HUES6 (cell line): ENCODE data around the gene GRB14.

Experiments used
- H3K27ac ChIP-seq: 2 replicates; pipeline ENCODE4 v1.7.0; 2013; ENCODE audit warnings: low read depth, mild to moderate bottlenecking, low read length, inconsistent platforms
- H3K27me3 ChIP-seq: 2 replicates; pipeline ENCODE4 v1.6.1; 2013; ENCODE audit warnings: low read length; ENCODE audit not compliant: control insufficient read depth, insufficient read depth
- H3K36me3 ChIP-seq: 2 replicates; pipeline ENCODE4 v1.6.1; 2013; ENCODE audit warnings: low read length; ENCODE audit not compliant: control insufficient read depth, insufficient read depth
- H3K4me1 ChIP-seq: 2 replicates; pipeline ENCODE4 v1.6.1; 2013; ENCODE audit warnings: low read length; ENCODE audit not compliant: control insufficient read depth, insufficient read depth
- H3K4me3 ChIP-seq: 2 replicates; pipeline ENCODE4 v1.5.1; 2013; ENCODE audit warnings: low read depth, low read length
- H3K9ac ChIP-seq: one replicate; pipeline ENCODE4 v1.6.1; 2013; ENCODE audit warnings: mild to moderate bottlenecking, low read length
- H3K9me3 ChIP-seq: 2 replicates; pipeline ENCODE4 v1.6.1; 2013; ENCODE audit warnings: low read depth, low read length; ENCODE audit not compliant: control insufficient read depth, insufficient read depth

GRB14 gene

DNA sequence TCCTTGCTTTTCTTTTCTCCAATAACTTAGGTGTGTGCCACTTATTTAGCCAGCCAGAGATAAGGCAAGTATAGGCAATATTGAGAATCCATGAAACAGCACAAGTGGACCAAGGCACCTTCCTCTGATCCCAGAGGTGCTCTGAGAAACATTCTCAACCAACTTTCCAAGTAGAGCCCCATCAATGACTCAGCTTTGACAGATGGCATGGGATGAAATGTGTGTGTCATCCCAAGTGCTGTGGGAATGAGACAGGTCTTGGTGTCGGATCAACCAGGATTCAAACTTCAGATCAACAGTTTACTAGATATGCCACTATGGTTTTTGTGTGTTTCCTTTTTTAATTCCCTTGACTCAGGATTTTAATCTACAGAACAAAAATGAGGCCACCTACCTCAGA lies 164.0 kb downstream of the GRB14 start:
- Histone ChIP-seq H3K4me3 (no peak overlapping the region), H3K4me1 (peaks cover 25% of the 10 kb centered on the region), H3K36me3 (no peaks in the 10 kb centered on the region), H3K27ac (peak overlapping the region; percentile 54; the same call in 1 of the 2 replicates), H3K9ac (no peak overlapping the region), H3K27me3 (no peaks in the 10 kb centered on the region), H3K9me3 (no peaks in the 10 kb centered on the region)

GRCh38 chr2:164456619-164457018 lies 164.7 kb downstream of the GRB14 start:
- Histone ChIP-seq H3K36me3 (no peaks in the 10 kb centered on the region), H3K4me1 (peaks cover 25% of the 10 kb centered on the region), H3K27me3 (no peaks in the 10 kb centered on the region), H3K4me3 (no peak overlapping the region), H3K9me3 (no peaks in the 10 kb centered on the region), H3K9ac (no peak overlapping the region), H3K27ac (no peak overlapping the region)

GRCh38 chr2:164453656-164454305 lies 167.5 kb downstream of the GRB14 start:
- H3K4me1 ChIP-seq = peaks cover 22% of the 10 kb centered on the region
- no peaks in the 10 kb centered on the region for H3K27me3 ChIP-seq
- H3K9ac ChIP-seq = no peak overlapping the region
- no peak overlapping the region for H3K27ac ChIP-seq
- no peak overlapping the region for H3K4me3 ChIP-seq
- H3K36me3 ChIP-seq = no peaks in the 10 kb centered on the region
- no peaks in the 10 kb centered on the region for H3K9me3 ChIP-seq

DNA sequence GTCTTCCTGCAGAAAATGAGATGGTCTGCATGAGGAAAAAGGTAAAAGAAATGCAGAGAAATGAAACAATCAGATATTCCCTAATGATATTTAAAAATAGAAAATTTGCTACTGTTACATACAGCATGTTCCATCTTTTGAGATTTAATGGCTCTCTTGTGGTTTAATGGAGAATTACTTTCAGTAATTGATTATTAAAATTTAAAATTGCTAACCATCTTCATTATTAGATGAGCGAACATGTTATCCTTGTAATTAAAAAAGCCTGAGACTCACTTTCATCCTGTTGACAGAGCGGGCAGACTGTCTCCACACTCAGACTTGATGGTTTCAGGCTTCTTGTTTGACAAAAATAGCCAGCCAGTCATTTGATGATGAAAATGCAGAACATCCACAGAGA lies 171.0 kb downstream of the GRB14 start:
- no peak overlapping the region for H3K9ac ChIP-seq
- H3K4me3 ChIP-seq = no peak overlapping the region
- H3K9me3 ChIP-seq = no peaks in the 10 kb centered on the region
- H3K36me3 ChIP-seq = no peaks in the 10 kb centered on the region
- H3K4me1 ChIP-seq = peaks cover 11% of the 10 kb centered on the region
- no peak overlapping the region for H3K27ac ChIP-seq
- no peaks in the 10 kb centered on the region for H3K27me3 ChIP-seq

GRCh38 chr2:164449706-164450105 lies 171.6 kb downstream of the GRB14 start:
- Histone ChIP-seq H3K36me3 (no peaks in the 10 kb centered on the region), H3K9ac (no peak overlapping the region)

GRCh38 chr2:164447660-164448059 lies 173.6 kb downstream of the GRB14 start:
- Histone ChIP-seq H3K36me3 (no peaks in the 10 kb centered on the region), H3K9ac (no peak overlapping the region), H3K4me3 (no peak overlapping the region), H3K9me3 (no peaks in the 10 kb centered on the region), H3K27me3 (no peaks in the 10 kb centered on the region), H3K4me1 (peaks cover 11% of the 10 kb centered on the region), H3K27ac (no peak overlapping the region)

More at GRCh38 chr2:164449706-164450105, 171.6 kb downstream of the GRB14 start:
- H3K27me3 ChIP-seq = no peaks in the 10 kb centered on the region
- H3K9me3 ChIP-seq = no peaks in the 10 kb centered on the region
- no peak overlapping the region for H3K27ac ChIP-seq
- H3K4me3 ChIP-seq = no peak overlapping the region
- H3K4me1 ChIP-seq = peaks cover 11% of the 10 kb centered on the region
